Fibroblast of villous mesenchyme (primary cell): ENCODE measurements around the gene RASA4B. TPM values are rescaled to one million over a fixed set of nuclear protein-coding genes. Genes with fewer than 3 reads are reported as not detected.
"Not testable (repeated sequence)": the region's sequence is repeated elsewhere in the genome, so short reads cannot be mapped to it uniquely, and the experiment has no call there.

Experiments
- DNase-seq: peaks from one replicate; pipeline ENCODE4 v3.0.0-alpha.2; 2010; ENCODE audit warnings: low read depth
- H3K4me3 ChIP-seq: 2 replicates; pipeline ENCODE4 v1.5.1; 2011; ENCODE audit warnings: low read depth, mild to moderate bottlenecking, low read length
- total RNA-seq: library from RNA; depleted of rRNA; stranded (reverse); fragments of >200 nt; gene quantifications from 2 replicates; pipeline ENCODE4 v1.2.3, GENCODE V29; 2012

The RASA4B gene
- total RNA-seq = 2.3 and 3.5 TPM in 2 replicates

GRCh38 chr7:102517550-102518147 lies at the start of gene RASA4B:
RASA4B (minus strand) TSS chr7:102517777; CDS start chr7:102517710, 67 bp downstream.
- DNase-seq = not testable (repeated sequence)
- peak within 1 kb of the TSS; percentile 34 for H3K4me3 ChIP-seq

DNA sequence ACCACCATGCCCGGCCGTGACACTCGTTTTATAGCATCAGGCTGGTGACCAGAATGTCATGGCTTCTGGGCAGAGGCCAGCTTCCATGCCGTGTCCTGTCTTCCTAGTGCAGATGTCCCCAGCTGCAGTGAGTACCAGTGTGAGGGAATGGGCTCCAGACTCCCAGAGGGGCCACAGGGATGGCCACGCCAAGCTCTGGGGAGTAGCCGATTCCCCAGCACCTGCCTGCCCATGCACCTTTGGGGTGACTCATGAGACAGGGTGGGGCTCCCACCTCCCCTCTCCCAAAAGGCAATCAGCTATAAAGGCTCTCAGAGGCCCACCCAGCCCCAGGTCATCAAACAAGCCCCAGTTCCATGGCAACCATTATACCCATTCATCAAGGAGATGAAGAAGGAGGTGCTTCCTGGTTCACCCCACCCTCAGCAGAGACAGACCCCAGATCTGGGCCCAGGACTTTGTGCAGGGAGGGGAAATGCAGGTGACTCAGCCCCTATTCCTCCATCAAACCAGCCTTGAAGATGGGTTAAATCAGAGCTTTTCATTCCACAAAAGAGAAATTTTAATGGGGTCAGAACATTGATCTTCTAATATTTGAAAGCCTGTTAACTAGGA lies 33.3 kb upstream of the RASA4B start, which contains the start of gene SPDYE2:
TSS of gene SPDYE2 (plus strand) at position 419 of the 615 bp plus-strand sequence. CDS start 2,030 bp downstream, outside the sequence.
- DNase-seq, H3K4me3 ChIP-seq: not testable (repeated sequence)

DNA sequence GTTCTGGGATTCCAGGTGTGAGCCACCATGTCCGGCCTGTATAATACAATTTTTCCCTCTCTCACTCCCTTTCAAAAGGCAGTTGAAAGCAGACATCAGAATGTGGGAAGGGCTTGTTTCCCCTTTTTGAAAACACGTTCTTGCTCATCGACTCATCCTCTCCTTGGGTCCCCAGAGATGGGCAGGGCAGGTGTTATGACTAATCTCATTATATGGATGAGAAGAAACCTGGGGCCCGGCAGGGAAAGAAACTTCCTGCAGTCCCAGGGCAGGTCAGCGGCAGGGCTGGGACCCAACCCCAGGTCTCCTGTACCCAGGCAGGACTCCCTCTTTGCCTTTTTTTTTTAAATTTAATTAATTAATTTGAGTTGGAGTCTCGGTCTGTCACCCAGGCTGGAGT lies 28.8 kb upstream of the RASA4B start:
- not testable (repeated sequence) for DNase-seq, H3K4me3 ChIP-seq

- not testable (repeated sequence) for H3K4me3 ChIP-seq
Measured at GRCh38 chr7:102545288-102545687, 27.7 kb upstream of the RASA4B start.

DNA sequence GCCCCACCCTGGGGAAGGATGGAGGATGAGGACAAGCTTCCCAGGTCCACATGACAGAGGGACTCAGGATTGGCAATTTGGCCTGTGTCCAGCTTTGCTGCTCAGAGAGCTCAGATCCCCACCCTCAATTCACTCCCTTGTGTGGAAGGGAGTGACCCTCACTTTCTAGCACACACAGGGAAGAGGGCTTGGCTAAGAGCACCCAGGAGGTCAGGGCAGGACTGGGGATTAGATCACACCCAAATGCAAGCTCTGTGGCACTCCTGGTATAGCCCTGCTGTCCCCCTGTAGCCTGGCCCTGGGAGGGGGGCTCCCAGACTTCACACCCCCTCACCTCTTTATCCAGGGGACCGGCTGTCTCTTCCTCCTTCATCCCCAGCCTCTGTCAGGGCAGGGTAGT lies 26.8 kb upstream of the RASA4B start:
- DNase-seq, H3K4me3 ChIP-seq: not testable (repeated sequence)

More at GRCh38 chr7:102545288-102545687, 27.7 kb upstream of the RASA4B start:
- DNase-seq = not testable (repeated sequence)

DNA sequence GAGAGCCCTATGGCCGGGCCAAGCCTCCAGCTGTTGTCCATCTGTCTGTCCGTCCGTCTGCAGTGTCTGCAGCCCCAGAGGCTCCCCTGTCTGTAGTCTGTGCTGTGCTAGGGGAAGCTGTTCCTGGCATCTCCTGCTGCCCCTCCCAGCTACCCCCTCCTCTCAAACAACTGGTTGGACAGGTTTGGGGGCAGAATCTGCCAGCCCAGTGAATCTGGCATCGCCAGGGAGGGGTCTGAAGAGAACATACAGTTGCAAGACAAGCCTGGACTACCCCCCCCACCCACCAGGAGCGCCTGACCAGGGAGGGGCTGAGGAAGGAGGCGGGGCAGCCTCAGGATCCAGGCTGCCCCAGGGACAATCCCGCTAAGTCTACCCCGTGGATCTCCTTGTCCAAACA lies 26.0 kb upstream of the RASA4B start, which contains the start of gene UPK3BL2:
TSS of gene UPK3BL2 (minus strand) at position 101 of the 400 bp plus-strand sequence. CDS start at position 41, 60 bp downstream.
- not testable (repeated sequence) for DNase-seq, H3K4me3 ChIP-seq

DNA sequence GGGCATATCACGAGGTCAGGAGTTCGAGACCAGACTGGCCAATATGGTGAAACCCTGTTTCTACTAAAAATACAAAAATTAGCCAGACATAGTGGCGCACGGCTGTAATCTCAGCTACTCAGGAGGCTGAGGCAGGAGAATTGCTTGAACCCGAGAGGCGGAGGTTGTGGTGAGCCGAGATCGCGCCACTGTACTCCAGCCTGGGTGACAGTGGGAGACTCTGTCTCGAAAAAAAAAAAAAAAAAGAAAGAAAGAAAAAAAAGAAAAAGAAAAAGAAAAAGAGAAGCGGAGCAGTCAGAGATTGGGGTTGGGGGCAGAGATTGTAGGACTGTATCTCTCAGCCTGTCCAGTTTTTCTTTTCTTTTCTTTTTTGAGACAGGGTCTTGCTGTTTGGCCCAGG lies 25.2 kb upstream of the RASA4B start:
- not testable (repeated sequence) for H3K4me3 ChIP-seq, DNase-seq

- not testable (repeated sequence) for DNase-seq, H3K4me3 ChIP-seq
Measured at GRCh38 chr7:102542083-102542482, 24.5 kb upstream of the RASA4B start.

DNA sequence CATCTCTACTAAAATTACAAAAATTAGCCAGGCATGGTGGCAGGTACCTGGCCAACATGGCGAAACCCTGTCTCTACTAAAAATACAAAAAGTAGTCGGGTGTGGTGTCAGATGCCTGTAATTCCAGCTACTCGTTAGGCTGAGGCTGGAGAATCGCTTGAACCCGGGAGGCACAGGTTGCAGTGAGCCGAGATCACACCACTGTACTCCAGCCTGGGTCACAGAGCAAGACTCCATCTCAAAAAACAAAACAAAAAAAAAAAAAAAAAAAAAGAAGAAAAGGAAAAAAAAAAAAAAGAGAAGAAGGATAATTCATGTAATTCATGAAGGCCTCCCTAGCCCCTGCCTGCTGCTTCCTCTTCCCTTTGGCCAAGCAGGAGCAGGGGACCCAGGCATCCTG lies 23.0 kb upstream of the RASA4B start:
- H3K4me3 ChIP-seq, DNase-seq: not testable (repeated sequence)

DNA sequence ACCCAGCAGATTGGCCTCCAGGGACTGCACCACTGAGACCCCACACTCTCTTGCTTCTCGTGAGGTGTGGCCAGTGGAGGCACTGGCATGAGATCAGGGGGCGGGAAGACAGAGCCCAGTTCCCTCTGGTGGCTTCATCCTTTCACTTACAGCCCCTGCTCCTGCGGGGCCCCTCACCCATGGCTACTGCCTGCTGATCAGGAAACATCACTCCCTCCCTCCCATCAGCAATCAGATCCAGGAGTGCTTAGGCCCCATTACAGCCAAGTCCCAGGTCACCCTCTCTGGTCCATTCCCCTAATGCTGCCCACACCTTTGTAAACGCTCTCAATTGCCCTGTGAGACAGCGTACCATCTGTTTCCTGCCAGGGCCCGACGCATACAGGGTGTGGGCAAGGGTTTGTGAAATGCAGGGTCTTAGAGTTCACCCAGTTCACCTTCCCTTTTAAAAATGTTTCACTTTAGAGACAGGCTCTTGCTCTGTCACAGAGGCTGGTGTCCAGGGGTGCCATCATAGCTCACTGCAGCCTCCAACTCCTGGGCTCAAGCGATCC lies 17.6 kb upstream of the RASA4B start:
- H3K4me3 ChIP-seq, DNase-seq: not testable (repeated sequence)

- not testable (repeated sequence) for H3K4me3 ChIP-seq, DNase-seq
Measured at GRCh38 chr7:102532127-102532526, 14.6 kb upstream of the RASA4B start.

- not testable (repeated sequence) for DNase-seq
Measured at GRCh38 chr7:102531583-102531982, 14.0 kb upstream of the RASA4B start.

DNA sequence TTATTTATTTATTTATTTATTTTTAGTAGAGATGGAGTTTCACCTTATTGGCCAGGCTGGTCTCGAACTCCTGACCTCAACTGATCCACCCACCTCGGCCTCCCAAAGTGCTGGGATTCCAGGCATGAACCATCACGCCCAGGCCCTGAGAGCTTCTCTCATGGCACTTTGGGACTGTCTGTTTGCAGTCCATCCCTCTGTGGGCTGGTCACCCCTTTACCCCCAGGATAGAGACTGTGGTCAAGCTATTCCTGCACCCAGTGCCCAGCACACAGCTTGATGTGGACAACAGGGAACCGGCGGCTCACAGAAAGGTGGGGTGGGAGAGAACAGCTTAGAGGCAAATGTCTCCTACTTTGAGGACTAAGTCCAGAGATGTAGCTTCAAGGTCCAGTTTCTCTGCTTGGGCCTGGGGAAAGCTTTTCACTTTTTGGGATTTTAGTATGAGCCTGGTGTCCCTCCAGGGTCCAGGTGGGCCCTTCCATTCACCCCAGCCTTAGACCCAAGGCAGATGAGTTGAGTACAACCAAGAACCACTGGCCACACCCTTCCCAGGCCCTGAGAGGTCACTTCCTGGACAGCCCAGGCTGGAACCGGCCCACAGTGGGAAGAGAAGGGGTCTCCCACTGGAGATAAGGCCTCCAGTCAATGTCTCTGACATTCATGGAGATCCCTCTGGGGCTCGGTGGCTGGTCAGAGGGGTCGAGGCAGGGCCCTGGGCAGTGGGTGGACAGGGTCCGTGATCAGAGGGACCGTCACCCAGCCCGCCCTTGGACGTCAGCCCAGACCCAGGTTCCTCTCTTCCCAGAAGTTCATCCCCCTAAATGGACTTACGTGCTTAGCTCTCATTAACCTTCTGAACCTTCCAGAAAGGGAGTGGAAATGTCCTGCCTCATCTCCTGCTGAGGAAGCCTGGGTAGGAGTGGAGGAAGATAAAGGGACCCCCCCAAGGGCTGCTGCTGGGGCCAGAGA lies 10.5 kb upstream of the RASA4B start:
- not testable (repeated sequence) for H3K4me3 ChIP-seq, DNase-seq

More at GRCh38 chr7:102531583-102531982, 14.0 kb upstream of the RASA4B start:
- not testable (repeated sequence) for H3K4me3 ChIP-seq

DNA sequence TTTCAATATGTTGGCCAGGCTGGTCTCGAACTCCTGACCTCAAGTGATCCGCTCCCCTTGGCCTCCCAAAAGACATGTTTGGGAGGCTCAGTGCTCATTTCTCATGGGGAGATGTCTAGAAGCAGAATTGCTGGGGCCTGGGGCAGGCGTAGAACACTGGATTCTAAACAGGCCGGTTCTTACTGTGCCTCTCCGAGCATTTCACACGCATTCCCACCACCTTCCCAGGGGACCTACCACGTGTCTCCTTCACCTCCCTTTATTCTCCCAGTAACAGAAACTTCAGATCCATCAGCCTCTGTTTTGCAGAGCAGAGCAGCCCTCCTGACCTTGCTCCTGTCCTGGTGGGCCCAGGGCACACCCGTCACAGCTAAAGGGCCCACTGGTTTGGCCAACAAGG lies 9.6 kb upstream of the RASA4B start:
- not testable (repeated sequence) for H3K4me3 ChIP-seq, DNase-seq

- H3K4me3 ChIP-seq, DNase-seq: not testable (repeated sequence)
Measured at GRCh38 chr7:102524803-102525202, 7.2 kb upstream of the RASA4B start.

DNA sequence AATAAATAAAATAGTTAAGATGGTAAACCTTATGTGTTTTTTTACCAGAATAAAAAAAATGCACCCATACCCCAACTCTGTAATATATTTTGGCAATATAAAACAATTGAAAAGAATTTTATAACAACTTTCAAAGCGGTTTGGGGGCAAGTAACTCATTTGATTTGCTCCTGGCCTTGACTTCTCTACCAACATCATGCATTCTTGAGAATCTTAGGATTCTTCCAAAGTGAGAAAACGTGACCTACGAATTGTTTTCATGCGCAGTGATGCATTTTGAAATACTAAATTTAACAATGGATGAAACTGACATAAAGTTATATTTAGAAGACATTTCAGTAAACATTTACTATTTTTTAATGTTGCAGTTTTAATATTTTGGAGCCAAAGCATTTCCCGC lies 3.2 kb upstream of the RASA4B start:
- H3K4me3 ChIP-seq, DNase-seq: not testable (repeated sequence)

DNA sequence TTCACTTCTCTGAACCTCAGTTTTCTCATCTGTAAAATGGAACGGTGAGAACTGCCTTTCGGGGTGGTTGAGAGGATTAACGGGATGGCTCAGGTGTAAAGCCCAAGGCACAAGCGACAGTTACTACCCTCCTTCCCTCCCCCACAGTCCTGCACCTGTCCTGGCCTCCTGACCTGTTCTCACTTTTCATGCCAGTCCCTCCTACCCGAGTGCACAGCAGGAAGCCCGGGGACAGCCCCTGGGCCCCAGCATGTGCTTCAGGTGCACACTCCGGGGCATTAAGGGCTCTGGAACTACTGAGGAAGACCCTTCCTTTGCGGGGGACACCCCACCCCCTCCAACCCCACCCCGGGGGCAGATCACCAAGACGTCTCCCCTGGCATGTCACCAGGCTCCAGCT lies 626 bp downstream of the RASA4B start:
- not testable (repeated sequence) for H3K4me3 ChIP-seq, DNase-seq

DNA sequence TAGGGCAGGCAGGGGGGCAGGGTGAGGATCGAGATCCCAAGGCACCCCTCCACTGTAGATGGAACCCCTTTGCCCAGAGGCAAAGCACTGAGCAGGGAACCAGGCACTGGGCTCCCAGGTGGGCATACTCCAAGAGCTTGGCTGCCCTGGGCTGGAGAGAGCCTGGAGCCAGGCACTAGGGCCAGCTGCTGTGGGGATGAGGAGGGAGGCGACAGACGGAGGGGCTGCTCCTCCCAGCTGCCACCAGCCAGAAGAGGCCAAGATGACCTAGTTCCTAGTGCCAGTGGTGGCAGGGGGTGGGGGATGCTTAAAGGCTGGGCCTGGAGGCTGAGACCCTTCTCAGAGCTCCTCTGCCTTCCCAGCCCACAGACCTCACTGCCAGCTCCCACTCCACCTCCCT lies 1.7 kb downstream of the RASA4B start:
- not testable (repeated sequence) for H3K4me3 ChIP-seq, DNase-seq
